GM19455 (cell line): ENCODE results near the gene MALT1.
"Not testable (repeated sequence)": the region's sequence is repeated elsewhere in the genome, so short reads cannot be mapped to it uniquely, and the experiment has no call there.

Source experiments
- ATAC-seq: cut with Tn5 transposase; IDR thresholded peaks from one replicate; pipeline ENCODE4 v1.9.1; 2021; ENCODE audit not compliant: unreplicated experiment

MALT1 gene

GRCh38 chr18:58727776-58728500 lies 56.7 kb downstream of the MALT1 start:
- ATAC-seq, result no peak

GRCh38 chr18:58728719-58729118 lies 57.5 kb downstream of the MALT1 start:
- no peak for ATAC-seq

GRCh38 chr18:58730618-58731017 lies 59.4 kb downstream of the MALT1 start:
- no peak for ATAC-seq

- ATAC-seq, result no peak
Measured at GRCh38 chr18:58732471-58732870, 61.2 kb downstream of the MALT1 start.

- ATAC-seq, result no peak
Measured at GRCh38 chr18:58733866-58734265, 62.6 kb downstream of the MALT1 start.

GRCh38 chr18:58738322-58738721 lies 67.1 kb downstream of the MALT1 start:
- ATAC-seq, result no peak

GRCh38 chr18:58745914-58746313 lies 74.6 kb downstream of the MALT1 start:
- no peak for ATAC-seq

- no peak for ATAC-seq
Measured at GRCh38 chr18:58748899-58749595, 77.8 kb downstream of the MALT1 start.

- ATAC-seq, result no peak
Measured at GRCh38 chr18:58753976-58754375, 82.7 kb downstream of the MALT1 start.

- ATAC-seq, result no peak
Measured at GRCh38 chr18:58754544-58755068, 83.3 kb downstream of the MALT1 start.

- ATAC-seq, result no peak
Measured at GRCh38 chr18:58755304-58756010, 84.2 kb downstream of the MALT1 start.

GRCh38 chr18:58756148-58756547 lies 84.9 kb downstream of the MALT1 start:
- no peak for ATAC-seq

GRCh38 chr18:58756596-58757240 lies 85.5 kb downstream of the MALT1 start:
- ATAC-seq, result no peak

- ATAC-seq, result not testable (repeated sequence)
Measured at GRCh38 chr18:58757351-58757750, 86.1 kb downstream of the MALT1 start.

GRCh38 chr18:58758046-58758445 lies 86.8 kb downstream of the MALT1 start:
- ATAC-seq, result no peak

GRCh38 chr18:58758606-58759005 lies 87.3 kb downstream of the MALT1 start:
- ATAC-seq, result no peak

GRCh38 chr18:58761241-58761969 lies 90.1 kb downstream of the MALT1 start:
- peak; percentile 55 for ATAC-seq

GRCh38 chr18:58761970-58762780 lies 90.9 kb downstream of the MALT1 start:
- ATAC-seq, result no peak

- no peak for ATAC-seq
Measured at GRCh38 chr18:58762781-58763171, 91.5 kb downstream of the MALT1 start.

- ATAC-seq, result no peak
Measured at GRCh38 chr18:58766164-58766563, 94.9 kb downstream of the MALT1 start.
